ENCODE measurements around the gene DCC. TPM values are rescaled to one million over a fixed set of nuclear protein-coding genes. Genes with fewer than 3 reads are reported as not detected.

The DCC gene
- total and polyA plus RNA-seq, 9 of the 15 experiments (the other 6 are each of a cell fraction or from before 2014, with no cell fraction given), result not detected

- H3K4me2 ChIP-seq (ENCODE audit: insufficient read depth, low read length), result no peak overlapping the region
- H3K9me3 ChIP-seq (replicated peaks; ENCODE audit: control insufficient read depth, insufficient read depth, low read depth, low read length), result no peaks in the 10 kb centered on the region
- ATAC-seq (no peak), DNase-seq (ENCODE audit: extremely low read depth in 1 of 4, low spot score in 3 of 4) (no peak), FAIRE-seq (no peak)
- CTCF ChIA-PET (ENCODE audit: low intra/inter-chr PET ratio), result no interaction called here
- intact Hi-C loops (cut with micrococcal nuclease), result no loop called here
- BruUV-seq (replicated peaks), result no TSS peak
- in situ Hi-C loops (cut with MboI), result no loop called here
- no peaks in the 10 kb centered on the region for H3K9me1 ChIP-seq (ENCODE audit: control insufficient read depth, insufficient read depth, low read length)
- no peak overlapping the region for H3K27ac ChIP-seq (ENCODE audit: extremely low read depth, low read depth, low read length)
- no peaks in the 10 kb centered on the region for H3K4me1 ChIP-seq (replicated peaks in 1 of 2; ENCODE audit: control insufficient read depth in 2 of 2, insufficient read depth in 2 of 2, low read length in 2 of 2)
- POLR2A ChIA-PET, result no interaction called here
- no peaks in the 10 kb centered on the region for H3K79me2 ChIP-seq (ENCODE audit: control insufficient read depth, insufficient read depth, low read length)
- 0% methylated on average over 3 of the region's 3 CpGs for WGBS (ENCODE audit: insufficient coverage, low coverage, missing lambda C conversion rate)
- no peak for TF ChIP-seq DPF2 (IDR thresholded peaks at IDR 0.05)
- TF ChIP-seq ZSCAN29 (IDR thresholded peaks at IDR 0.05), result no peak
- TF ChIP-seq ZNF398 (CRISPR knock-in tag; IDR thresholded peaks at IDR 0.05), result no peak
- no peak for TF ChIP-seq ARID3B (CRISPR knock-in tag; IDR thresholded peaks at IDR 0.05; ENCODE audit: borderline replicate concordance)
- TF ChIP-seq DIDO1 (tag; IDR thresholded peaks at IDR 0.05; ENCODE audit: low read depth), result no peak
- TF ChIP-seq ZNF133 (CRISPR knock-in tag; IDR thresholded peaks at IDR 0.05), result no peak
- TF ChIP-seq ZNF740 (CRISPR knock-in tag; IDR thresholded peaks at IDR 0.05), result no peak
- no peak for TF ChIP-seq ZNF740 (tag; IDR thresholded peaks at IDR 0.05)
- TF ChIP-seq TAF7 (tag; IDR thresholded peaks at IDR 0.05), result no peak
- no peak for TF ChIP-seq SIRT6 (IDR thresholded peaks at IDR 0.05; ENCODE audit: low read depth, low read length)
- no peak for TF ChIP-seq KAT8 (IDR thresholded peaks at IDR 0.05; ENCODE audit: low read depth)
- TF ChIP-seq ZBTB34 (CRISPR knock-in tag; IDR thresholded peaks at IDR 0.05), result no peak
- no peaks in the 10 kb centered on the region for H3K27me3 ChIP-seq (ENCODE audit: control insufficient read depth in 2 of 2, insufficient read depth in 2 of 2, low read length in 2 of 2)
- no peak overlapping the region for H3K9ac ChIP-seq (ENCODE audit: insufficient read depth in 1 of 2, low read depth in 2 of 2, low read length in 2 of 2)
- H4K20me1 ChIP-seq (replicated peaks; ENCODE audit: control insufficient read depth, insufficient read depth, low read length), result no peaks in the 10 kb centered on the region
- H3K4me3 ChIP-seq, result no peak overlapping the region
- H3K36me3 ChIP-seq (ENCODE audit: control insufficient read depth, insufficient read depth, low read length), result no peaks in the 10 kb centered on the region
- no peak overlapping the region for H2AFZ ChIP-seq (ENCODE audit: low read depth, low read length)
Observed at GRCh38 chr18:52620926-52621439, 281.0 kb downstream of the DCC start.

All from K562 (cell line).